B cell (primary cell): ENCODE data around the gene RNF26.

Source experiments
- CTCF ChIP-seq: fragments of 200-600 bp; IDR thresholded peaks from one replicate; pipeline ENCODE4 v1.8.0; 2022; ENCODE audit warnings: antibody characterized with exemption, mild to moderate bottlenecking
- EZH2 ChIP-seq: IDR thresholded peaks from 2 replicates; pipeline ENCODE4 v1.6.1; 2012; ENCODE audit warnings: borderline replicate concordance, low read depth, mild to moderate bottlenecking, moderate library complexity, low read length; ENCODE audit not compliant: insufficient read depth, poor library complexity, severe bottlenecking

- TF ChIP-seq CTCF (no peak), EZH2 (no peak)
Observed at GRCh38 chr11:119382101-119382500, 47.8 kb downstream of the RNF26 start.
